Stimulated activated CD8-positive, alpha-beta memory T cell treated with anti-CD3 and anti-CD28 coated beads, Interleukin-2, amount 100 ng/mL, for 48 hours (primary cell): ENCODE results near the gene GPR27.
A peak's percentile ranks its signal among the peaks of the same experiment; 100 is the strongest.

ENCODE experiments used
- DNase-seq, 2 donors: peaks; one replicate each; pipeline ENCODE4 v3.0.0-alpha.2; 2020; ENCODE audit warnings: low read depth in 2 of 2

The GPR27 gene

DNA sequence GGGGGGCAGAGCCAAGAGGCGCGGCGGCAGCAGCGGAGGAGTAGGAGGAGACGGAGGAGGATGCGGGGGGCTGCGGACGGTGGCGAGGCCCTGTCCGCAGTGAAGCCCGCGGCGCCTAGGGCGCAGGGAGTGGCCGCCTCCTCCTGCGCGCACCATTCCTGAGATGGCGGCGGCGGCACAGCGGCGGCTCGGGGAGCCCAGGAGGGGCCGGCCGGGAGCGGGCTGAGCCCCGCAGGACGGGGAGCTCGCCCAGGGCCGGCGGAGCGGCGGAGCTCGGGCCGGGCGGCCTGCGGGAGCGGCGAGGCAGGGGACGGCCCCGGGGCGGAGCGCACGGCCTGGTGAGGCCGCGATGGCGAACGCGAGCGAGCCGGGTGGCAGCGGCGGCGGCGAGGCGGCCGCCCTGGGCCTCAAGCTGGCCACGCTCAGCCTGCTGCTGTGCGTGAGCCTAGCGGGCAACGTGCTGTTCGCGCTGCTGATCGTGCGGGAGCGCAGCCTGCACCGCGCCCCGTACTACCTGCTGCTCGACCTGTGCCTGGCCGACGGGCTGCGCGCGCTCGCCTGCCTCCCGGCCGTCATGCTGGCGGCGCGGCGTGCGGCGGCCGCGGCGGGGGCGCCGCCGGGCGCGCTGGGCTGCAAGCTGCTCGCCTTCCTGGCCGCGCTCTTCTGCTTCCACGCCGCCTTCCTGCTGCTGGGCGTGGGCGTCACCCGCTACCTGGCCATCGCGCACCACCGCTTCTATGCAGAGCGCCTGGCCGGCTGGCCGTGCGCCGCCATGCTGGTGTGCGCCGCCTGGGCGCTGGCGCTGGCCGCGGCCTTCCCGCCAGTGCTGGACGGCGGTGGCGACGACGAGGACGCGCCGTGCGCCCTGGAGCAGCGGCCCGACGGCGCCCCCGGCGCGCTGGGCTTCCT is at the start of gene GPR27:
TSS of gene GPR27 (plus strand) at position 155 of the 909 bp plus-strand sequence. CDS start at position 350, 195 bp downstream.
- DNase-seq = no peak

- DNase-seq = no peak
Observed at GRCh38 chr3:71704915-71705314, 48.7 kb upstream of the GPR27 start.

- no peak for DNase-seq
Observed at GRCh38 chr3:71705681-71706080, 48.0 kb upstream of the GPR27 start.

GRCh38 chr3:71707595-71707994 is 46.1 kb upstream of the GPR27 start:
- DNase-seq = no peak

GRCh38 chr3:71708476-71709105 is 45.1 kb upstream of the GPR27 start:
- DNase-seq = no peak

DNA sequence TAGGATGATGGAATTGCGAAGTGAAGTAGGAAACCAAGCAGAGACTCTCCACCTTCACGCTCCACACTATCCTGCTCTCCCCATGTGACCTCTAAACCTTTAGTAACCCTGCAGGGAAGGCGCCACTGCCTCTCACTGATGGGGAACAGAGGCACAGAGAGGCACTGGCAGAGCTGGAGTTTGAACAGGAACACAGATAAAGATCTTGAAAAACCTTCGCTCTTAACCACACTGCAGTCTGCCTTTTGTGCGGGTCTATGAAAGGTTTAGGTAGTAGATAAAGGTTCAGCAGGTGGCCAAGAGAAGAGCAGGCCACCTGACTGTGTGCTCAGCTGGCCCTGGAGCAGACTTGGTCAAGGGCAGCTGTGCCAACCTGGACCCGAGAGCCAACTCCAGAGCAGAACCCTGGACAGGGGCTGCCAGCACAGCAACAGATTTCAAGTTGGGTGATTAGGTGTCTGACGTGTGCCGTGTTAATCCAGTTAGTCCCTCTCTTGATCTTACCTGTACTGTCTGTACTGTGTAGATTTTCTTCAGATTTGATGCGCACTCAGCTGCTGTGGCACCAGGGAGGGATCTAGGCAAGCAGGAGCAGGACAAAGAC is 43.6 kb upstream of the GPR27 start:
- DNase-seq = no peak

DNA sequence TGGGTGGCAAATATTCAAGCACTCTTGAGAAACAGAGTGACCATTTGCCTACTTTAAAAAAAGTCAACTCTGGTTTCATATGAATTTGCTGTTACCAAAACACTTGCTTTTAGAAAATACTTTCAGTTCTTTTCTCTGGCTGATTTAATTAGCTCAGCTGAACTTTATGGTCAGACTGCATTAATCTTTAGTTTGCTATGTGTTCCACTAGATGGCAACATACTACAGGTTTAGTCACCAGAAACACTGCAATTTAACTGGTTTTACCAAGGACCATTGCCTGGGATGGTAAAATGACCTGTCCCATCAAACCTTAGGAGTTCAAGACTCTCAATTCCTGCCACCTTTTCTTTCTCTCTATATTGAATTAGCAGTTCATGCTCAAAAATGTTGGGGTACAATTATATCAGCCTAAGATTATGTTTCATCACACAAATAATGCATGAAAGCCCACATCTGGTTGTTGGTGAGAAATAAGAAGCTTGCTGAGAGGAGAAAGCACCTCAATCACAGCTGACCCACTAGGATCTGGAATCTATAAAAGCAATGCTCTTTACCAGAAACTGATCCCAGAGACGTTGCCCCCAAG is 42.7 kb upstream of the GPR27 start:
- no peak for DNase-seq

DNA sequence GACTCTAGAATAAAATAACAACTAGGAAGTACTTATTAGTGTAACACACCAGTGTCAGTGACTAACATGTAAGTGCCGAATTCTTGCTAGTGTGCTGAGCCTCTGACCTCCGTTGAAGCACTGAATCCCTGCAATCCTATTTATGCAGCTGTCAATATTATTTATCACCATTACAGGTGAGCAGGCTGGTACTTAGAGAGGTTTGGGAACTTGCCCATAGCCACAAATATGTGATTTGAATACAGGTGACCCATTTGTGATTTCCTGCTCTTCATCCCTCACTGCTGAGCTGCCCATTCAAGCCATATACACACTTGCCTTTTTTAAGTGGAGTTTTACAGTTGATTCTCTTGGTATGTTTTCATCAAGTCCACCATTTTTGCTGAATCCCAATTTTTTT is 40.6 kb upstream of the GPR27 start:
- DNase-seq = no peak

- DNase-seq = no peak
Observed at GRCh38 chr3:71714595-71714994, 39.1 kb upstream of the GPR27 start.

DNA sequence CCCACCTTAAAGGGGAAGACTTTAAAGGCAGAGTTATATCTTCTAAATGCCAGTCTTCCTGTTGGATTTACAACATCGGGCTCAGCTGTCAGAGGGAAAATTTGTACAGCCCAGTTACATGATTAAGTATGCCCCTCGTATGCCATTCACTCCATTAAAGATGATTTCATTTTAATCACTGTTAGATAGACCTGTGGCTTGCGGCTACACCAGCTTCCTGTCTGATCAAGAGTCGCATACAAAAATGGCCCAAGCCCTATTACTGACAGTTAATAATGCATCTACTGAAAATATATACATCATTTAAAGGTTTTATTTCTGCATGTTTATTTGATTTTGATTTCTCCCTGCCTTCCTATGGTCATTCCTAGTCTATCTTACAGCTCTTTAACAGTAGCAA is 35.6 kb upstream of the GPR27 start:
- DNase-seq = no peak

GRCh38 chr3:71721002-71721401 is 32.7 kb upstream of the GPR27 start:
- DNase-seq = no peak

DNA sequence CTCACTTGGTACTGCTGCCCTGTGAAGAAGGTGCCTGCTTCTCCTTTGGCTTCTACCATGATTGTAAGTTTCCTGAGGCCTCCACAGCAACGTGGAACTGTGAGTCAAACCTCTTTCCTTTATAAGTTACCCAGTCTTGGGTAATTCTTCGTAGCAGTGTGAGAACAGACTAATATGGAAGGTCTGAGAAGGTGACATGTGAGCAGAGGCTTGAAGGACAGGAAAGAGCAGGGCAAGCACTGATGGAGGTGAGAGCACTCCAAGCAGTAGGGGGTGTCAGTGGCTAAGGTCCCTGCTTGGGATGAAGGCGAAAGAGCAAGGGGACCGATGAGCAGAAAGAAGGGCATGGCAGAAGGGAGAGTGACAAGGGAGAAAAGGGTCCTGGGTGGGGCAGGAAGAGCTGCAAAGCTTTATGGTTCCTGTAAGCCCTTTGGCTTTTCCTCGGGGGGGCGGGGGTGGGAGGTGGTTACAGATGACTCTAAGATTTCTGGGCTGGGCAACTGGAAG is 32.0 kb upstream of the GPR27 start:
- DNase-seq = no peak

DNA sequence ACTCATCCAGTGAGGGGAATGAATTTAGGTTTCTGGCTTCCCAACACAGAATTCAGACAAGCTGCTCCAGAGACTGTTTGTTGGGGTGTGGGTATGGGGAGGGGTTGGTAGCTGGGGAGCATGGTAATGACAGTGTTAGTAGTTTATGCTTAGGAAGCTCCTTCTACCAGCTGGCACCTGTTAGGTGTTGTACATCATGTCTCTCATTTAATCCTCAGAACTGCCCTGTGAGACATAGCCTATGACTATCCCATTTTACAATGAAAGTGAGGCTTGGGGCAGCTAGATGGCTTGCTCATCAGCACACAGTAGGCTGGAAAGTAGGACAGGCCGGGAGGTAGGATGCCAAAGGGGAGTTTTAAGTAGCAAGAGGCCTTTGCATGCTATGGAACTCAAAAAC is 31.0 kb upstream of the GPR27 start:
- no peak for DNase-seq

DNA sequence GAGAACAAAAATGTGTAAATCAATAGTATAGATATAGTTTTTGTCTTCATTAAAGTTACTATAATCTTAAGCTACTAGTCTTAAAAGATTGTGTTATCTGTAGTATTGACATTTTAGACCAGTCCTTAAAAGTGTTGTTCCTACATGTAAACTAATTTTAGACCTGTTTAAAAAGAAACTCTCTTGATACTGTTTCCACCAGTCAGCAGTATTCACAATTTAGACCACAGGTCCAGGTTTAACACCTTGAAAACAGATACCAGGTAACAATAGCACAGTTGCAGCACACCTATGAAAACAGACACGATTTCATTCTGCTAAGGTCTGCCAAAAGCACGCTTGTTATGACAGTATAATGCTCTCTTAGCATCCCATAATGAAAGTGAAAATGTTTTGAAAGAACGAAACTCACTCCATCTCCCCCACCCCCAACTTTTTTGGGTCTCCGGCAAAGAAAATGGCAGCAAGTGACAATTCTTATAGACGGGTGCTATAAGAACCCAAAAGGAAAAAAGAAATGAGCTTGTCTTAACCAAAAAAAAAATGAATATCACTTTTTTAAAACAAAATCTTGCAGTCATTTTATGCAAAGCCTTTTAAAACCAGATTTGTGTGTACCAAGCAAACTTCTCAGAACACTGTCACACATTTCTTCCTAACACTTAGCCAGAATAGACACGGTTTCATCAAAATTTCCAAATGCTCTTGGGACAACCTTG is 30.0 kb upstream of the GPR27 start:
- DNase-seq = no peak

- no peak for DNase-seq
Observed at GRCh38 chr3:71724171-71724453, 29.5 kb upstream of the GPR27 start.

DNA sequence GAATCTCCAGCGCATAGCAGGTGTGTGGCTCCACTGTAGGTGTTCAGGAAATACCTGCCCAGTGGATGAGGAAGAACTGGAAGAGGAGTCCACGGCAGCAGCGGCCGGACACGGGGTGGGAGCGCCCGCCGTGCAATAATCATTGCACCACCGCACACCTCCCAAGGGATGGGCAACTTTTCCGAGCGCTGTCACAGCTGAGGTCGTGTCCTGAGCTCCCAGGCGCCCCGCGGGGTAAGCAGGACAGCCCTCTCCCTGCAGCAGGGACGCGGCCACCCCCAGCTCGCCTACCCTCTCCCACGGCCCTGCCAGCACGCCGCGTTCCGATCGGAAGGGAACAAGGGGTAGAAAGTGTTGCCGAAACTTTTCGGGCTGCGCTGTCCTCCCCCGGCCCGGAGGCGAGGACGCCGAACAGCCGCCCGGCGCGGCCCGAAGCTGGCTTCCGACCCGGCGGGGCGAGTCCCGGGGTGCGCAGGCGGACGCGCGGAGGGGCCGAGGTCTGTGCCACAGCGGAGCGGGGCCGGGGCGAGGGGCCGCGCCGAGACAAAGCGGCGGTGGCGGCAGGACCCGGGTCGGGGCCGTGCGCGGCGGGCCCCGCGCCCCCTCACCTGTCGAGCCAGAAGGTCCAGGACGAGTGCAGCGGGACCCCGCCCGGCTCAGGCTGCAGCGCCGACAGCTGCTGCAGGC is 28.9 kb upstream of the GPR27 start:
- peak in 1 of 2 donors; percentile 28 for DNase-seq

DNA sequence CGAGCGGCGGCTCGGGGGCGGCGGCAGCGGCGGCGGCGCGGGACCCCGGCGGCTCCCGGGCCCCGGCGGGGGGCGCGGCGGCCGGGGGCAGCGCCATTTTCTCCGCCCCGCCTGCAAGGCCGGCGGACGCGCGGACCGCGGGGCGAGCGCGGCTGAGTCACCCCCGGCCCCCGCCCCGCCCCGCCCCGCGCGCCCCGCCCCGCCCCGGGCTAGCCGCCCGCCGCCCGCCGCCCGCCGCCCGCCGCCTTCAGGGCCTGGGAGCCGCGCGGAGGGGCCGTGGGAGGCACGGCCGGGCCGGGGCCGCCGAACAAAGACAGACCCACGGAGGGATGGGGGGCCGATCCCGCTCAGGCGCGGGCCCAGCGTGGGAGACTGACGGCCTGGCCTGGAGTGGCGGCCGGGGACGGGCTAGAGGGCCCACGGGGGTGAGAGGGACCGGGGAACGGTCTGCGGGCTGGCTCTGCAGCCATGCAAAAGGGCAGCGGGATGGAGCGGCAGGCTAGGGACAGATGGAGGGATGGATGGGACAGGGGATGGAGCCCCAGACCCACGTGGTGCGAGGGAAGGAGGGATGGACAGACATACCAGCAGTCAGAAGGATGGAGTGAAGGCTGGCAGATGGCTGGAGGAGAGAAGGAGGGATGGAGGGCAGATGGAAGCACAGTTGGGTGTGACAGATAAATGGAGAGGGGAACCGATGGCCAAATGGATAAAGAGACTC is 28.2 kb upstream of the GPR27 start, which contains the start of gene EIF4E3:
TSS of gene EIF4E3 (minus strand) at position 132 of the 721 bp plus-strand sequence. CDS start at position 97, 35 bp downstream.
- DNase-seq = no peak

DNA sequence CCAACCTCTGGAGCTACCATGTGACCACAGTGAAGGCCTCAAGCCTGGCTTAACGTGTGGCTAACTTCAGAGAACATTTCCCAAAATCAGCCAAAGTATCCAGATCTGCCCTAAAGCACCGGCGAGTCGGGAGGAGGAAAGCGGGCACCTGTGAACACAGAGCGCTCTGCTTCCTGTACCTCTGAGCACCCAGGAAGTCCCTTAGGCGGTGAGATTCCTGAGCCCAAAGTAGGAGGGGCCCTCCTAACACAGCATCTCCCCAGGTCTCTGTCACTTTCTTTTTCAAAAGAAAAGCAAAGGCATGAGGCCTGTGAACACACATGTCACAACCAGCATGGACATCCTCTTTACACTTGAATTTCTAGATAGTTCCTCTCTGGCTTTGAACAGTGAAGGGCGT is 27.5 kb upstream of the GPR27 start:
- DNase-seq = no peak

- DNase-seq = no peak
Observed at GRCh38 chr3:71728632-71729342, 24.9 kb upstream of the GPR27 start.

- DNase-seq = no peak
Observed at GRCh38 chr3:71732637-71733036, 21.0 kb upstream of the GPR27 start.
